Adipose tissue (tissue), 3 donors: ENCODE data around the gene CDK5R1. TPM values are rescaled to one million over a fixed set of nuclear protein-coding genes. Genes with fewer than 3 reads are reported as not detected.
"Not testable (repeated sequence)": the region's sequence is repeated elsewhere in the genome, so short reads cannot be mapped to it uniquely, and the experiment has no call there.

ENCODE experiments used
- H3K27ac ChIP-seq: one replicate; pipeline ENCODE4 v1.5.1; 2013; ENCODE audit warnings: low read depth, low read length
- WGBS, 3 donors: extraction: QIAGEN DNeasy Blood & Tissue Kit; methylation state at CpG; one replicate each; pipeline ENCODE4 v1.1.7; 2013; 5-methylcytosine and 5-hydroxymethylcytosine counted together
- polyA plus RNA-seq, 3 donors: library from polyadenylated mRNA; stranded (reverse); fragments of 200-250 nt; gene quantifications; one replicate each; pipeline ENCODE4 v1.2.3, GENCODE V29; 2013
- donor health status: healthy with polysubstance abuse.
- donor health status: Bipolar disorder and iron deficiency.
- donor health status: healthy.

The CDK5R1 gene
- under 1 TPM; 0.52 to 0.90 (median 0.86) TPM for polyA plus RNA-seq

- H3K27ac ChIP-seq, result peak within 1 kb of the TSS; percentile 43
- 0 to 1% (median 0%) methylated on average over 71 to 134 of the region's 135 CpGs for WGBS, 3 donors
Observed at GRCh38 chr17:32486701-32487472, at the start of gene CDK5R1. Gene CDK5R1, plus strand, starts transcription at chr17:32486993. Its CDS starts 628 bp downstream, at chr17:32487621.

GRCh38 chr17:32440722-32441121 is 46.1 kb upstream of the CDK5R1 start:
- 74 to 77% (median 74%) methylated on average over 5 of the region's 5 CpGs for WGBS, 3 donors
- H3K27ac ChIP-seq, result no peak overlapping the region

GRCh38 chr17:32441886-32442285 is 44.9 kb upstream of the CDK5R1 start:
- no peak overlapping the region for H3K27ac ChIP-seq
- WGBS, 3 donors, result 29 to 61% (median 54%) methylated on average over 2 of the region's 2 CpGs

- H3K27ac ChIP-seq, result no peak overlapping the region
- 2 to 9% (median 6%) methylated on average over 29 of the region's 29 CpGs for whole genome bisulfite sequencing, 3 donors
Observed at GRCh38 chr17:32443827-32444300, 42.9 kb upstream of the CDK5R1 start.

- WGBS, 3 donors, result 0 to 1% (median 0%) methylated on average over 60 to 74 of the region's 74 CpGs
- no peak within 1 kb of the TSS for H3K27ac ChIP-seq
Observed at GRCh38 chr17:32444301-32445073, 42.3 kb upstream of the CDK5R1 start, which contains the start of gene PSMD11. Gene PSMD11, plus strand, starts transcription at chr17:32444510. Its CDS starts 14 bp downstream, at chr17:32444524.

GRCh38 chr17:32445074-32445415 is 41.7 kb upstream of the CDK5R1 start:
- 0% methylated on average over 14 of the region's 14 CpGs for WGBS, 3 donors
- H3K27ac ChIP-seq, result no peak overlapping the region

GRCh38 chr17:32445497-32445896 is 41.3 kb upstream of the CDK5R1 start:
- 7 to 21% (median 20%) methylated on average over 6 of the region's 6 CpGs for WGBS, 3 donors
- no peak overlapping the region for H3K27ac ChIP-seq

GRCh38 chr17:32445971-32446370 is 40.8 kb upstream of the CDK5R1 start:
- WGBS, 3 donors, result 39 to 68% (median 47%) methylated on average over 2 of the region's 2 CpGs
- H3K27ac ChIP-seq, result no peak overlapping the region

- 81 to 88% (median 87%) methylated on average over 2 of the region's 2 CpGs for WGBS, 3 donors
- H3K27ac ChIP-seq, result no peak overlapping the region
Observed at GRCh38 chr17:32446949-32447348, 39.8 kb upstream of the CDK5R1 start.

- 96 to 98% (median 97%) methylated on average over 5 of the region's 5 CpGs for WGBS, 3 donors
- H3K27ac ChIP-seq, result no peak overlapping the region
Observed at GRCh38 chr17:32449963-32450362, 36.8 kb upstream of the CDK5R1 start.

- WGBS, 3 donors, result 86 to 94% (median 91%) methylated on average over 6 of the region's 6 CpGs
- H3K27ac ChIP-seq, result not testable (repeated sequence)
Observed at GRCh38 chr17:32450379-32450778, 36.4 kb upstream of the CDK5R1 start.

- WGBS, 3 donors, result 76 to 99% (median 82%) methylated on average over 2 of the region's 2 CpGs
- no peak overlapping the region for H3K27ac ChIP-seq
Observed at GRCh38 chr17:32451879-32452278, 34.9 kb upstream of the CDK5R1 start.

GRCh38 chr17:32452281-32452680 is 34.5 kb upstream of the CDK5R1 start:
- WGBS, 3 donors, result 92 to 93% (median 93%) methylated on average over 1 of the region's 1 CpG
- no peak overlapping the region for H3K27ac ChIP-seq

- no peak overlapping the region for H3K27ac ChIP-seq
- 94 to 97% (median 97%) methylated on average over 2 of the region's 2 CpGs for WGBS, 3 donors
Observed at GRCh38 chr17:32453370-32453769, 33.4 kb upstream of the CDK5R1 start.

GRCh38 chr17:32458371-32458770 is 28.4 kb upstream of the CDK5R1 start:
- H3K27ac ChIP-seq, result no peak overlapping the region

- 88 to 95% (median 94%) methylated on average over 4 of the region's 4 CpGs for WGBS, 3 donors
- H3K27ac ChIP-seq, result no peak overlapping the region
Observed at GRCh38 chr17:32460054-32460453, 26.7 kb upstream of the CDK5R1 start.

- WGBS, 3 donors, result 58 to 69% (median 68%) methylated on average over 4 of the region's 4 CpGs
- no peak overlapping the region for H3K27ac ChIP-seq
Observed at GRCh38 chr17:32461498-32461852, 25.3 kb upstream of the CDK5R1 start.

GRCh38 chr17:32461853-32462617 is 24.8 kb upstream of the CDK5R1 start:
- no peak overlapping the region for H3K27ac ChIP-seq
- WGBS, 3 donors, result 33 to 48% (median 39%) methylated on average over 1 of the region's 1 CpG

- WGBS, 3 donors, result 70 to 99% (median 93%) methylated on average over 3 of the region's 3 CpGs
- no peak overlapping the region for H3K27ac ChIP-seq
Observed at GRCh38 chr17:32463304-32463703, 23.5 kb upstream of the CDK5R1 start.
